Spinal cord (tissue), 10 donors: ENCODE data around the gene ACSM6. TPM values are rescaled to one million over a fixed set of nuclear protein-coding genes. Genes with fewer than 3 reads are reported as not detected.

Experiments
- DNase-seq, 6 donors: peaks; one replicate each; pipeline versions ENCODE4 v3.0.0 to v3.0.0-alpha.2; 2013 to 2015; ENCODE audit warnings: low spot score in 6 of 6, low read depth in 4 of 6
- H3K27ac ChIP-seq: one replicate; pipeline ENCODE4 v1.5.1; 2013; ENCODE audit warnings: low read depth, low read length, control low read depth
- H3K27me3 ChIP-seq: one replicate; pipeline ENCODE4 v1.6.1; 2013; ENCODE audit warnings: low read length; ENCODE audit not compliant: control insufficient read depth, insufficient read depth
- H3K36me3 ChIP-seq: one replicate; pipeline ENCODE4 v1.6.1; 2013; ENCODE audit warnings: low read length; ENCODE audit not compliant: control insufficient read depth, insufficient read depth
- H3K4me1 ChIP-seq: one replicate; pipeline ENCODE4 v1.6.1; 2013; ENCODE audit warnings: low read length; ENCODE audit not compliant: control insufficient read depth, insufficient read depth
- H3K4me3 ChIP-seq: one replicate; pipeline ENCODE4 v1.5.1; 2013; ENCODE audit warnings: low read depth, low read length, control low read depth
- H3K9me3 ChIP-seq: one replicate; pipeline ENCODE4 v1.6.1; 2013; ENCODE audit warnings: low read length; ENCODE audit not compliant: control insufficient read depth, insufficient read depth
- WGBS: methylation state at CpG from one replicate; pipeline ENCODE4 v1.1.5; 2013; ENCODE audit warnings: missing lambda C conversion rate; ENCODE audit not compliant: insufficient coverage; 5-methylcytosine and 5-hydroxymethylcytosine counted together
- polyA plus RNA-seq, 2 donors: library from polyadenylated mRNA; unstranded; fragments of 120-200 nt; gene quantifications; one replicate each; pipeline ENCODE4 v1.2.1, GENCODE V29; 2013; ENCODE audit not compliant: insufficient read length in 2 of 2
- total RNA-seq, 2 donors: library from RNA; depleted of rRNA in 1 of 2; stranded (reverse); fragments of 120-200 nt in 1 of 2; fragments of >200 nt in 1 of 2; gene quantifications; one replicate each; pipeline versions ENCODE4 v1.2.3 to v1.2.4, GENCODE V29; 2013 to 2014
- donor health status: healthy.

Gene ACSM6
- total and polyA plus RNA-seq, 4 donors = 0.14 to 0.15 TPM; not detected in 2

DNA sequence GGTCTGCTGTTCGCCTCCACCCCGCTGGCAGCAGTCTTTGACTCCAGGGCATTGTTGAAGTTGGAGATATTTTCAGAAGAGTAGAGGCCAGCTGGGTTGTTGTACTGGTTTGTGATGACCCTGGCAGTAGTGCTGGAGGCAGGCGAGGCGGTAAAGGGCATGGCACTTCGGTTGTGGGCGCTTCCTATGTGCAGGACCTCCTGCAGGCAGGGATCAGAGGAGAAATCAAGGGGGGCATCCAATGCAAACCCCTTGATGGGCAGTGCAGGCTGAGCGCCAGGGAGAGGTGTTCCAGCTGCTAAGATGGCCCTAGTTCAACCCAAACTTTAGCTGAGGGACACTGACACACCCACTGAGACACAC lies 69.8 kb downstream of the ACSM6 start:
- no peaks in the 10 kb centered on the region for H3K27me3 ChIP-seq
- no peak for DNase-seq
- no peaks in the 10 kb centered on the region for H3K9me3 ChIP-seq
- no peaks in the 10 kb centered on the region for H3K4me1 ChIP-seq
- H3K4me3 ChIP-seq = no peak overlapping the region
- WGBS = 94% methylated on average over 7 of the region's 7 CpGs
- H3K27ac ChIP-seq = no peak overlapping the region
- no peaks in the 10 kb centered on the region for H3K36me3 ChIP-seq

DNA sequence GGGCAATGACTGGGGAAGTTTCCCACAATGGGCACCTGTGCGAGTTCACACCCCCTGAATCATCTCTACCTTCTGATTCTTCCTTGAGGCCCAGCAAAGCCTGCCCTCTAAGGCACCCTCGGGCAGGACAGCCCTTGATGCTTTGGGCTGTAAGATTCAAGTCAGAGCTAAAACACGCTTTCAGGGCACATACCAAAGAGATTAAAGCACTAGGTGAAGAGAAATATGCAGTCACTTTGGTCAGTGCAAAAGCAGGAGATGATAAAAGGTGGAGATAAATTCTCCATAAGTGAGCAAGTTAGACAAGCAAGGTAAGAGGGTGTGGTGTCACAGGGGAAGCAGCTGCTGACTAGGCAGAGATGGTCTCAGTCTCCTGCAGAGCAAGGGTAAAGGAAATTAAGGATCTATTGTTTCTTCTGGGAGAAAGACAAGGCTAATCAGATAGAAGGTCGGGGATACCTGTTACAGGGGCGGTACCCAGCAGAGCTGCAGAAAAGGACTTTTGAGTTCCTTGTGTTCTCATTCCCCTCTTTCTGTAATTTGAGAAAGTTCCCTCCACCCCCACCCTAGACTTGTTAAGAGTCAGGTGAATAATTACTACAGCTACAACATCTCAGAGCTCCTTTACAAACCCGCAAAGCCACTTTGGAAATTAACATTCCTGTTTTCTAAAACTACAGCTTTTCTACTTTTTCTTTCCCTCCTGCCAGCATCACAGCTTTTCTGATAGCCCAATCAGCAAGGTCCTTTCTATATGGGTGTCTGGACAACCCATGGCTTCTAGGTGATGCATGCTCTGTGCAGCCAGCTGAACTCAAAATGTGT lies 70.4 kb downstream of the ACSM6 start:
- no peaks in the 10 kb centered on the region for H3K36me3 ChIP-seq
- DNase-seq = no peak
- H3K9me3 ChIP-seq = no peaks in the 10 kb centered on the region
- H3K4me3 ChIP-seq = no peak overlapping the region
- H3K4me1 ChIP-seq = no peaks in the 10 kb centered on the region
- no peak overlapping the region for H3K27ac ChIP-seq
- no peaks in the 10 kb centered on the region for H3K27me3 ChIP-seq
- WGBS = 92% methylated on average over 4 of the region's 6 CpGs

DNA sequence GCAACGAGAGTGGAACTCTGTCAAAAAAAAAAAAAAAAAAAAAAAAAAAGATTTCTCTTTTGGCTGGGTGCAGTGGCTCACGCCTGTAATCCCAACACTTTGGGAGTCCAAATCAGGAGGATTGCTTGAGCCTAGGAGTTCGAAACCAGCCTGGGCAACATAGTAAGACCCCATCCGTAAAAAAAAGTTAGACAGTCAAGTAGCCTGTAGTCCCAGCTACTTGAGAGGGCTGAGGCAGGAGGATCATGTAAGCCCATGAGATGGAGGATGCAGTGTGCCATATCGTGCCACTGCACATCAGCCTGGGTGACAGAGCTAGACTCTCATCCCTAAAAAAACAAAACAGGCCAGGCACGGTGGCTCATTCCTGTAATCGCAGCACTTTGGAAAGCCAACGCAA lies 71.5 kb downstream of the ACSM6 start:
- WGBS = 94% methylated on average over 8 of the region's 8 CpGs
- H3K27ac ChIP-seq = no peak overlapping the region
- no peak for DNase-seq

DNA sequence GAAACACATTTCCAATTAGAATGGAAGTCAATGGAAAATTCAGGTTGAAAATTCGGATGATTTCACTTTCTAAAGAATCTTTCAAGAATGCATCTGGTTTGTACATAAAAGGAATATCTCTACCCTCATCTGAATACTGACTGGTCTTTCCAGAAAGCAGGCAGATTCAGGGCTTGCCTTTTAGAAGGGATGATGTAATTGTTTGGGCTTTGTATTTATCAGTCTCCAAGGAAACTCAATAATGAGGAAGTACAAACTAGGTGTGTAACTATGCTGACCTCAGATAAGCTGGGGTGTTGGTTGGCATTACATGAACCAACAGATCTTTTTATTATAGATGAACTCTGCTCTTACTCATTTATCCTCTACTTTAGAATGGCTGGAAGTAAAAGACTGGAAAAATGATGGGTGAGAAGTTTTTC lies 72.6 kb downstream of the ACSM6 start:
- DNase-seq = peak in 2 of 6 donors; percentile 13 to 35
- no peak overlapping the region for H3K4me3 ChIP-seq
- no peaks in the 10 kb centered on the region for H3K9me3 ChIP-seq
- no CpG with 5 or more reads among the region's 1 CpG for WGBS
- H3K36me3 ChIP-seq = no peaks in the 10 kb centered on the region
- H3K27ac ChIP-seq = no peak overlapping the region
- no peaks in the 10 kb centered on the region for H3K4me1 ChIP-seq
- no peaks in the 10 kb centered on the region for H3K27me3 ChIP-seq

More for the DNA sequence above, 71.5 kb downstream of the ACSM6 start:
- H3K36me3 ChIP-seq = no peaks in the 10 kb centered on the region
- no peaks in the 10 kb centered on the region for H3K9me3 ChIP-seq
- H3K27me3 ChIP-seq = no peaks in the 10 kb centered on the region
- H3K4me3 ChIP-seq = no peak overlapping the region
- no peaks in the 10 kb centered on the region for H3K4me1 ChIP-seq

DNA sequence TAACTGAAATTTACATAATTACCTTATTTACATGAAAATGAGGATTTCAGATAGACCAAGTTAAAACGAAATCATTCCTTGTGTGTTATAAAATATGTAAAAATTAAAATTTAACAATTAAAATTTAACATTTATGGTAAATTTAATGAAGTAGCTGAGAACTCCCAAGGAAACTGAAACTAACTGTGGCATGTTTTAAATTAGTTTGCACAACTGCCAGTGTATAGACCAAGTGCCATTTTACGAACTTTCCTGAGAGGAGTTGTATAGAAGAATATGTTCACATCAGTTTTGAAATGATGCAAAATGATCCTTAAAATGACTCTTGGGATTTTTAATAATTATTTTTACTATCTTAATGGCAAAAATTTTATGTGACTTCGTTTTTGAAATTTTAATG lies 73.2 kb downstream of the ACSM6 start:
- Histone ChIP-seq H3K27ac (no peak overlapping the region), H3K4me1 (no peaks in the 10 kb centered on the region), H3K4me3 (no peak overlapping the region), H3K9me3 (no peaks in the 10 kb centered on the region), H3K36me3 (no peaks in the 10 kb centered on the region), H3K27me3 (no peaks in the 10 kb centered on the region)
- WGBS = no CpG with 5 or more reads among the region's 3 CpGs
- no peak for DNase-seq

DNA sequence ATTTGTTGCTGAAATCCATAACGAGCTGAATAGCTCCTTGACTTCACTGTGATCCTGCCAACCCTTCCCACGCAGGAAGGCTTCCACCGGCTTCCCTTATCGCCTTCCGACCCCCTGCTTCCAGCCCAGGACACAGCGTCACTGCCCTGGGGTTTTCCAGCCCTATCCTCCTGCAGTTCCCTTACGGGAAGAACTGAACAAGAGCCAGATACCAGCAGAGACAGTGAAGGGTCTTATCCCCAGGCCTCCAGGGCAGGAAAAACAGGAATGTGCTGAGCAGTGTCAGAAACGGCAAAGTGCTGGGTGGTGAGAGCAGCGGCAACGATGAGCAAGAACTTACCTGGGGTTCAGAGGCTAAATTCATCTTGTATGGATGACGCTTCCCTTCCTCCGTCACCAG lies 74.4 kb downstream of the ACSM6 start:
- Histone ChIP-seq H3K9me3 (no peaks in the 10 kb centered on the region), H3K36me3 (no peaks in the 10 kb centered on the region), H3K27ac (no peak overlapping the region), H3K4me1 (no peaks in the 10 kb centered on the region), H3K27me3 (no peaks in the 10 kb centered on the region), H3K4me3 (no peak overlapping the region)
- 68% methylated on average over 10 of the region's 12 CpGs for WGBS
- DNase-seq = peak in 1 of 6 donors; percentile 42

DNA sequence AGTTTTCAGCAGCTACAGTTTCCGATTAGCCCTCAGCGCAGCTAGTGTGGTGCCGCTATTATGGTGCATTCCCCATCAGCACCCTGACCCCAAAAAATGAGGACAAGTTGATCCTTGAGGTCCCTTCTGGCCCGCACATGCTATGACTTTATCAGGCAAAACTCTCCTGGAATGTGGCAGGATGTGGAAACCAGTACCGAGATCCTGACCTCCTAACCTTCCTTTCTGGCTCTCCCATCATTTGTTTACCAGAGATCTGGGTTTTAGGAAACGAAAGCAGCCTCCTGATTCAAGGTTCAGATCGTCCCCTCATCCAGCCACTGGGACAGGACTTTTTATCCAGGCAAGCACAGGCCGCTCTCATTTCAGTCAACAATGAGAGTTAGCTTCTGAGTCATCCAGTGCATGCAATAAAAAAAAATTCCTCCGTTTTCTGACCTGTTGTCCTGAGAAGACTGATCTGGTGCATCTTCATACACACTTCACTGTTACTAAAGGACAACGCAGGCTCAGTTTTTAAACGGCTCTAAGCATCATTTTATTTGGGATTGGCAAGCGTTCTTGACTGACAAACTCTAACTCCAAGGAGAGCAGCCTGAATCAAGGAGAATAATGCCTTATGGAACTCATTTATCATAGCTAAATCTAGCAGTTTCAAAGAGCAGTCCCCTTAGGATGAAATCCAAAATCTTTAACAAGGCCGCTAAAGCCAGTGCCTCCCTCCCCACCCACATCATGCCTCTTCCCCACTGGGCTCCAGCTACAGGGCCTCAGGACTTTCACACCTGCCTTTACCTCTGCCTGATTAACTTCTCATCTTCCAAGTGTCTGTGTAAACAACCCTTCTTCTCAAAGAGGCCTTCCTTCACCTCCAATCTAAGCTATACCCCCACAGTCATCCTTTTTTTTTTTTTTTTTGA lies 79.6 kb downstream of the ACSM6 start:
- Histone ChIP-seq H3K36me3 (no peaks in the 10 kb centered on the region), H3K9me3 (no peaks in the 10 kb centered on the region), H3K27me3 (no peaks in the 10 kb centered on the region), H3K27ac (no peak overlapping the region), H3K4me3 (no peak overlapping the region), H3K4me1 (no peaks in the 10 kb centered on the region)
- DNase-seq = no peak
- 80% methylated on average over 12 of the region's 13 CpGs for WGBS

DNA sequence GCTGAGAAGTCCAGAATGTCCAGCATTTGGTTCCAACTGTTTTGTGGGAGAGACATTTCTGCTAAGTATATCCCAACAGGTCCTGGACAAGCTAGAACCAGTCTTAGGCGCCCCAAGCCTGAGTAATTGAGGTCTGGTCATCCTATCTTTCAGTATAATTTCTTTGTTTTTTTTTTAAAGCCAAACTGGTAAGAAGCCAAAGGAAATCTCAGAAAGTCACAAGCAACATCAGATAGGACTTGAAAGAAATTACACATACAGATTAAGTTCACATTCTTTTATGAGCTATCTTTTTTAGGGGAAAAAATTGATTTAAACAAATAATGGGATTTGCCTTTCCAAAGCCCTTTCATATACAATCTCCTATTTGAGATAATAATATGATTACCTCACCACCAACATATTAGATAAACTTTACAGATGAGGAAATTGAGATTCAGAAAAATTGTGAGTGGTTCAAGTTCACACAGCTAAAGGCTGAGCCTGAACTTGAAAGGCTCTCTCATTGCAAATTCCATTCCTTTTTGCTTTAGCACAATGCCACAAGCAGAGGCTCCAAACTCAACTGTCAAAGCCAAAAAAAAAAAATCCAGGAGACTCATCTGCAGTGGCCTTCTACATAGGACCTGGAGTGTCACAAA lies 81.8 kb downstream of the ACSM6 start:
- Histone ChIP-seq H3K27ac (no peak overlapping the region), H3K27me3 (no peaks in the 10 kb centered on the region), H3K4me1 (no peaks in the 10 kb centered on the region), H3K9me3 (no peaks in the 10 kb centered on the region), H3K4me3 (no peak overlapping the region), H3K36me3 (no peaks in the 10 kb centered on the region)
- no peak for DNase-seq
- WGBS = no CpG with 5 or more reads among the region's 1 CpG

DNA sequence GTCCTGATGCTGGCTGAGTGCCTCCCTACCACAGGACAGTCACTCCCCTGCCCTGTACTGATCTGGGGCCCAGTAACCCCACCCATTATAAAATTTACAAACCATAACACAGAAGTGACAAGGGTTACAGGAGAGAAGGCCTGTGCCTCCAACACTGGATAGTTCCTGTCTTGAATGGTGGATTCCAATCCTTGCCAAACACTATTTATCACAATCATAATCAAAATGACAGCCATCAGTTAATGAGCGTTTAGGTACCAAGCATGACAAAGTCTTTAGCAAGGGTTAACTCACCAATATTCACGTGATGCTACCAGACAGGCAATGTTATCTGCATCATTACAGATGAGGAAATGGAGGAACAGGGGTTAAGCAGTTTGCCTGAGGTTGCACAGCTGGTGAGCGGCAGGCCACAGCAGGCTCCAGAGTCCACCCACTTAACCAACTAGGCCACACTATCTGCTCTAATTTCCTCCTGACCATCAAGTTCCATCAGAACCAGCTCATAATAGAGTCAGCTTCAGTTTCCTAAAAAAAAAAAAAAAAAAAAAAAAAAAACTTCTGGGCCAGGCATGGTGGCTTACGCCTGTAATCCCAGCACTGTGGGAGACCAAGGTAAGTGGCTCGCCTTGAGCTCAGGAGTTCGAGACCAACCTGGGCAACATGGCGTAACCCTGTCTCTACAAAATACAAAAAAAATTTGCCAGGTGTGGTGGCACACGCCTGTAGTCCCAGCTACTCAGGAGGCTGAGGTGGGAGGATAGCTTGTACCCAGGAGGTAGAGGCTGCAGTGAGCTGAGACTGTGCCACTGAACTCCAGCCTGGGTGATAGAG lies 82.5 kb downstream of the ACSM6 start:
- H3K27ac ChIP-seq = no peak overlapping the region
- no peaks in the 10 kb centered on the region for H3K4me1 ChIP-seq
- no peak for DNase-seq
- H3K4me3 ChIP-seq = no peak overlapping the region
- no peaks in the 10 kb centered on the region for H3K27me3 ChIP-seq
- no peaks in the 10 kb centered on the region for H3K36me3 ChIP-seq
- no peaks in the 10 kb centered on the region for H3K9me3 ChIP-seq
- 94% methylated on average over 6 of the region's 8 CpGs for WGBS
